Measurements from ENCODE around the gene JUNB. TPM values are rescaled to one million over a fixed set of nuclear protein-coding genes. Genes with fewer than 3 reads are reported as not detected.

Gene JUNB
- total RNA-seq, 1 donor from 2014 or later, result 16.3 TPM

DNA sequence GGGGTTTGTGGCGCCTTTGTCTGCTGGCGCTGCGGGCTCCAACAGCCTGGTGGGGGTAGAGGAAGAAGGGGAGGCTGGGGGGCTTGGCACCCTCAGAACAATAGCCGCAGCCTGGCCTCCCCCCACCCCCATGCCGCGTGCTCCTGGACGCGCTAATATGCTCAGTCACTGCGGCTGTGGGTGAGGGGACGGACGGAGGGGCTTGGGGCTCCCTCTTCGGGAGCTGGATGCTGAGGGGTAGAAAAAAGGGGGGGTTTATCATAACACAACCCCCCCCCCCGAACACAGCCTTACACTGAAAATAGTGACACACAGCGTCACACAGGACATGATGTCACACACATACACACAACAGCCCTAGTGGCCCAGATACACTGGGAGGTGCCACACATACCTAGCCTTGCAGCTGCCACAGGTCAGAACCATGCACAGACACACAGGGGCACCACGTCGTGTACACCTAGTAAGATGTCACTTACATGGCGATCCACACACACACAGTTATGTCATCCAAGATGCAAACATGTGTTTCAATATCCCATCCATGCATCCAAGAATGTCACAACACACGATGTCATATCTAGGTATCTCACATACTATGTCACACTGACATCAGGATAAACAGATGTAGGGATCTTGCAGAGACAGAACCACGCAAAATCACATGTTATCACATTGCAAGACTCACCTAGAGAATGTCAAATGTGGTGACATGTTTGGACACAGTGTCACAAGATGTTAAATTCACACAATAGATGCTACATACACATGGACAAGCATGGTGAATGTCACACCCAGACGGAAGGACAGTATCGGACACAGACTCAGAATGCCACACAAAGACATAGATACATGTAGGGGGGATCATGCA is 47.8 kb downstream of the JUNB start:
- no peak for FAIRE-seq
- no peak for DNase-seq (ENCODE audit: low spot score in 2 of 2)

DNA sequence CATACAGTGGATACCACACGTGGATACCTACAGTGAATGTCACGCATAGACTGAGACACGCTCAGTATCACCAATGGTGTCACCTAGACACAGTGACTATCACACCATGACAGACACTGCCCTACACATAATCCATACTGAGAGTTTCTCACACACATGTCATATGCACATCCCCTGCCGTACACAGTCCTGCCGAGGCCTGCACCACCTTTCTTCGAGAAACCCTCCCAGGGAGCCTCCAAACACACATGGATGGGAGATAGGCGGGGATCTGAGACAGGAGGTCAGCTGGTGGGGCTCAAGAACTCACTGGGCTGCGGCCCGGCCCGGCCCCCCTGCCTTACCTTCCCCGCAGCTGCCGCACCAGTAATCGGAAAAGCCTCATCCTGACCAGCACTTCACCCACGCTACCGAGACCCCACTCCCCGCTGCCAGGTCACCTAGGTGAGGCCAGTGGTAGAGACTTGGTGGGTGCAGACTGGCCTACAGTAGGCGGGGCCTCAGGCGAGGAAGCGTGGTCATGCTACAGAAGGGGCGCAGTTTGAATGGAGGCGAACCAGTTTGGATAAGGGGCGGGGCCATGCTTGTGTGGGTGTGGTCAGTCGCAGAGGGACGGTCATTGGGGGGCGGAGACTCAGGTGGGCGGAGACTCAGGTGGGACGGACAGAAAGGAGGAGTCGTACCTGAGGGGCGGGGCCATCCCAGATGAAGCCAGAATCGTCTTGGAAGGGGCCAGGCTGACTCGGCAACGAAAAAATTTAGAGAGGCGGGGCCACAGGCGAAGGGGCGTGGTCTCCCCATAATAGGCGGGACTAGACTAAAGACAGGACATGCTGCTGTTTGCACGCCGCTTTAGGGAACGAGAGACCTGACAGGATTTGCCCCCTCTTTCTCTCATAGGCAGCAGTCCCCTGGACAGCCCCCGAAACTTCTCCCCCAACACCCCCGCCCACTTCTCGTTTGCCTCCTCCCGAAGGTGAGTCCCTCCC is 49.1 kb downstream of the JUNB start:
- FAIRE-seq (no peak), DNase-seq (ENCODE audit: low spot score in 2 of 2) (no peak)

DNA sequence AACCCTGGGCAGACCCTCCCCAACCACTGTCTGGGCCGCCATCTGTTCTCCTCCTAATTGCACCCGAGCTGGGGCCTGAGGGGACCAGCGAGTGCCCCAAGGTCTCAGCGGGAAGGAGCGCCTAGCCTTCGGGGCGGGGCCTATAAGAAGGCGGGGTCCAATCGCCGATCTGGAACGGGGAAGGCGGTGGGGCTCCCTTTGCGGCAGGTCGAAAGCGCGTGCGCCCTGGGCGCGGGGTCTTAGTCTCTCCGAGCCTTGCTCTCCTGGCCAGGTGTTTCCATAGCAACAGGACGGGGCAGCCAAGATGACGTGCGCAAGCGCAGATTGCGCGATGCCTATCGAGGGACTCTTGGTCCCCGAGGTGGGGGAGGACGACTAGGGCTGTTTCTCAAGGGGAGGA is 49.8 kb downstream of the JUNB start:
- DNase-seq (ENCODE audit: low spot score in 2 of 2) (no peak), FAIRE-seq (no peak)

DNA sequence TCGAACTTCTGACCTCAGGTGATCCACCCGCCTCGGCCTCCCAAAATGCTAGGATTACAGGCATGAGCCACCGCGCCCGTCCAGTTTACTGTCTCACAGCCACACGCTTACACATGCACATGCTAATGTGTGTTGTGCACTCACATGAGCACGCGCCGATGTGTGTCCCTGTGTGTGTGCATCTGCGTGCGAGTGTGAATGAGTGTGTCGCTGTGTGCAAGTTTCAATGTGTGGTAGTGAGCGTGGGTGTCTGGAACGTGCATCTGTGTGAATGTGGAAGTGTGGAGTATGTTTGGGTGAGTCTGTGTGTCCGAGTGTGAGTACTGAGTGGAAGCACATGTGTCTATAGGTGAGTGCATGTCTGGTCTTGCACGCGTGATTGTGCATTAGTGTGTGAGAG is 51.2 kb downstream of the JUNB start:
- no peak for DNase-seq (ENCODE audit: low spot score in 2 of 2)
- no peak for FAIRE-seq

Small RNAs within 50 kb of the gene (small RNA-seq; reads per million reads assigned to genes)
- not detected for gene MIR5684

Other genes starting within 250 kb of the JUNB start
- 32.6 TPM for gene ZNF564, start 240.0 kb upstream of the JUNB start, total RNA-seq
- 9.4 TPM for gene ZNF490, start 180.7 kb upstream of the JUNB start, total RNA-seq
- gene ZNF791, start 180.6 kb upstream of the JUNB start, total RNA-seq, result 25.3 TPM
- gene MAN2B1, start 124.7 kb upstream of the JUNB start, total RNA-seq, result 10.6 TPM
- 9.0 TPM for gene WDR83, start 124.7 kb upstream of the JUNB start, total RNA-seq
- 92.9 TPM for gene DHPS, start 109.6 kb upstream of the JUNB start, total RNA-seq
- not detected for gene GNG14, start 103.5 kb upstream of the JUNB start, total RNA-seq
- gene FBXW9, start 94.9 kb upstream of the JUNB start, total RNA-seq, result 6.5 TPM
- gene TNPO2, start 67.6 kb upstream of the JUNB start, total RNA-seq, result 68.5 TPM
- gene TRIR, start 56.8 kb upstream of the JUNB start, total RNA-seq, result 216 TPM
- gene GET3, start 54.0 kb upstream of the JUNB start, total RNA-seq, result 85.2 TPM
- gene BEST2, start 39.7 kb upstream of the JUNB start, total RNA-seq, result not detected
- gene HOOK2, start 15.9 kb upstream of the JUNB start, total RNA-seq, result 14.3 TPM
- gene PRDX2, start 10.3 kb downstream of the JUNB start, total RNA-seq, result 208 TPM
- gene THSD8, start 10.6 kb downstream of the JUNB start, total RNA-seq, result 0.82 TPM
- gene RNASEH2A, start 15.1 kb downstream of the JUNB start, total RNA-seq, result 15.9 TPM
- gene RTBDN, start 43.1 kb downstream of the JUNB start, total RNA-seq, result 1.6 TPM
- 47.3 TPM for gene MAST1, start 47.0 kb downstream of the JUNB start, total RNA-seq
- gene DNASE2, start 90.0 kb downstream of the JUNB start, total RNA-seq, result 3.3 TPM
- gene KLF1, start 95.7 kb downstream of the JUNB start, total RNA-seq, result 0.41 TPM
- 17.9 TPM for gene GCDH, start 99.7 kb downstream of the JUNB start, total RNA-seq
- 0.82 TPM for gene SYCE2, start 127.8 kb downstream of the JUNB start, total RNA-seq
- 56.3 TPM for gene FARSA, start 142.2 kb downstream of the JUNB start, total RNA-seq
- gene CALR, start 147.1 kb downstream of the JUNB start, total RNA-seq, result 298 TPM
- gene RAD23A, start 154.4 kb downstream of the JUNB start, total RNA-seq, result 18.3 TPM
- gene GADD45GIP1, start 165.7 kb downstream of the JUNB start, total RNA-seq, result 21.6 TPM
- under 0.01 TPM for gene DAND5, start 178.1 kb downstream of the JUNB start, total RNA-seq
- 41.6 TPM for gene NFIX, start 204.0 kb downstream of the JUNB start, total RNA-seq

Data from frontal cortex (tissue), 4 donors.